Renal pelvis (tissue), 4 donors: ENCODE results near the gene MYOCD. TPM values are rescaled to one million over a fixed set of nuclear protein-coding genes. Genes with fewer than 3 reads are reported as not detected.

ENCODE experiments used
- DNase-seq: peaks from one replicate; pipeline ENCODE4 v3.0.0-alpha.2; 2013
- polyA plus RNA-seq, 3 donors: library from polyadenylated mRNA; unstranded; fragments of 120-200 nt; gene quantifications; one replicate each; pipeline ENCODE4 v1.2.1, GENCODE V29; 2013; ENCODE audit not compliant: insufficient read length in 3 of 3

The MYOCD gene
- polyA plus RNA-seq, 3 donors: 2.2 to 6.4 (median 6.3) TPM

- DNase-seq: no peak
These were observed 40.4 kb downstream of the MYOCD start for GRCh38 chr17:12706070-12706469.

- no peak for DNase-seq
These were observed 43.4 kb downstream of the MYOCD start for GRCh38 chr17:12709063-12709462.

GRCh38 chr17:12712415-12712814, 46.7 kb downstream of the MYOCD start:
- peak; percentile 3 for DNase-seq

- no peak for DNase-seq
These were observed 47.3 kb downstream of the MYOCD start for GRCh38 chr17:12712941-12713340.

- no peak for DNase-seq
These were observed 54.3 kb downstream of the MYOCD start for GRCh38 chr17:12719948-12720347.

- DNase-seq: no peak
These were observed 55.9 kb downstream of the MYOCD start for GRCh38 chr17:12721581-12721980.

- DNase-seq: no peak
These were observed 56.6 kb downstream of the MYOCD start for GRCh38 chr17:12722282-12722681.

GRCh38 chr17:12726131-12726530, 60.4 kb downstream of the MYOCD start:
- no peak for DNase-seq

GRCh38 chr17:12727076-12727760, 61.5 kb downstream of the MYOCD start:
- DNase-seq: peak; percentile 8

GRCh38 chr17:12727881-12728280, 62.2 kb downstream of the MYOCD start:
- no peak for DNase-seq

- no peak for DNase-seq
These were observed 63.4 kb downstream of the MYOCD start for GRCh38 chr17:12729086-12729485.

- no peak for DNase-seq
These were observed 64.7 kb downstream of the MYOCD start for GRCh38 chr17:12730421-12730820.

GRCh38 chr17:12730931-12731521, 65.3 kb downstream of the MYOCD start:
- DNase-seq: peak; percentile 64

GRCh38 chr17:12731839-12732238, 66.1 kb downstream of the MYOCD start:
- DNase-seq: no peak

- no peak for DNase-seq
These were observed 66.7 kb downstream of the MYOCD start for GRCh38 chr17:12732366-12732765.

- no peak for DNase-seq
These were observed 69.2 kb downstream of the MYOCD start for GRCh38 chr17:12734926-12735325.

- DNase-seq: no peak
These were observed 69.8 kb downstream of the MYOCD start for GRCh38 chr17:12735517-12735916.

GRCh38 chr17:12736526-12736925, 70.8 kb downstream of the MYOCD start:
- DNase-seq: no peak

GRCh38 chr17:12737740-12738469, 72.2 kb downstream of the MYOCD start:
- DNase-seq: no peak

- DNase-seq: no peak
These were observed 72.9 kb downstream of the MYOCD start for GRCh38 chr17:12738624-12739023.

GRCh38 chr17:12739500-12739899, 73.8 kb downstream of the MYOCD start:
- DNase-seq: no peak

- no peak for DNase-seq
These were observed 77.4 kb downstream of the MYOCD start for GRCh38 chr17:12743046-12743445.

- no peak for DNase-seq
These were observed 78.6 kb downstream of the MYOCD start for GRCh38 chr17:12744298-12744697.
